CD4-positive, alpha-beta T cell treated with Interleukin-21 for 1 hour (primary cell): ENCODE results near the gene CLCA1.

Experiments
- DNase-seq: peaks from one replicate; pipeline ENCODE4 v3.0.0-alpha.2; 2020

CLCA1 gene

GRCh38 chr1:86466109-86466844, 2.5 kb upstream of the CLCA1 start:
- DNase-seq, result no peak

- DNase-seq, result no peak
These were observed 1.7 kb upstream of the CLCA1 start for GRCh38 chr1:86466986-86467385.

DNA sequence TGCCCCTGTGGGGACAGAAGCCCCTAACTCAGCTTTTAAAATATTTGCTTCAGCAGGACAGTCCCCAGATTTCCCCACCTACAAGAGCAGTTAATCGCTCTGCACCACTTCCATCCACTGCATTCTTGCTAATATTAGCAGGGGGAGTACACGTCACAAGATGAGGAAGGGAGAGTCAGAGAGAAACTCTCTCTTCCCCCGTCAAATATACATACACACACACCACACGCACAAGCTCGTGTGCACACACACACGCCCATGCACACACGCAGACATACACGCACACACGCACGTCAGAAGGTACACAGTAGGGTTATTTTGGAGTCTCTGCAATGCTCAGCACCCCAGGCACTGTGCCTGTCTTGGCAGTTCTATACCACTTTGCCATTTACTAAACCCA, 2.1 kb downstream of the CLCA1 start:
- DNase-seq, result no peak

GRCh38 chr1:86471291-86471690, 2.6 kb downstream of the CLCA1 start:
- no peak for DNase-seq

DNA sequence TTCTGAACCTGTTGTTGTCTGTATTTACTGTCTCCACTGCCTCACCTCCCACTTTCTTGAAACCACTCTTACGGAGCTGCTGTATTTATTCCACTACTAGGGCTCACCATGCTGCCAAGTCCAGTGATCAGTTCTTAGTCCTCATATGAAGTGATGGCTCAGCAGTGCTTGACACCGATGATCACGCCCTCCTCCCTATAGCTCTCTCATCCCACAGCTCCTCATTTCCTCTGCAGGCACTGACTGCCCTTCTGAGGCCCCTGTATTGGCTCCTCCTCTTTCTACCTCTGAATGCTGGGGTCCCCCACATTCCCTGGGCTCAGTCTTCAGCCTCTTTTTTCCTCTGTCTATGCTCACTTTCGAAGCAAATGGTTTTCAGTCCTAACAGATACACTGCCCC, 3.4 kb downstream of the CLCA1 start:
- DNase-seq, result no peak

- no peak for DNase-seq
These were observed 4.0 kb downstream of the CLCA1 start for GRCh38 chr1:86472767-86473166.

DNA sequence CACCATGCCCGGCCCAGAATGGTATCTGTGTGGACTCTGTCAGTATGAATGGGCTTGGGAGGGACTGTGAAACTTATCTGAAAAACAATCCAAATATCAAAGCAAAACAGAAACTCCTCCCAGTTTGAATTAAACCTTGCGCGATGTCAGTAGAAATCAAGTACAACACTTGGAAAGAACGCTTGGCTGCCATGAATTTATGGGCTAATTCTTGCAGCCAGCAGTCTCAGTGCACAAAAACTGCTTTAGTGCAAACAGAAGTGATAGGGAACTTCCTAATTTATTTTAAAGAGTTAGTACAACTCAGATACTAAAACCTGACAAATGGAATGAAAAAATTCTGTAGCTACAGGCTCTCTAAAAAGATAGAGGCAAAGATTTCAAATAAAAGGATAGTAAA, 8.5 kb downstream of the CLCA1 start:
- no peak for DNase-seq

DNA sequence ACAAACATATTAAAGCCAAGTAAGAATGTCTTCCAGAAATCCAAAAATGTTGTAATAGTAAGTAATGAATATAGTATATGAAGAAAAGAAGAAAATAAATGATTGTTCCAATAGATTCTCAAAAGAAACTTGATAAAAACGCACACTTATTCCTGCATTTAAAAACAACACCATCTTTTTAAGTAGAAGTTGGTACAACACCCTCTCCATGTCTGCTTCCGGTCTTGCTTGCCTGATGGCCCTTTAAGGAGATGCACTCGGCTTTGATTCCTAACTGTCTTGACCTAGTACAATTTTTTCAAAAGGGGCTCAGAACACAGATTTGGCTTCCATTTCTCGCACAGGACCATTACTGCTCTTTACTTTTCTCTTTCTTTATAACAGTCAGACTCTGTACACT, 9.0 kb downstream of the CLCA1 start:
- no peak for DNase-seq

GRCh38 chr1:86478416-86479156, 9.9 kb downstream of the CLCA1 start:
- no peak for DNase-seq

GRCh38 chr1:86481966-86482365, 13.2 kb downstream of the CLCA1 start:
- DNase-seq, result no peak

DNA sequence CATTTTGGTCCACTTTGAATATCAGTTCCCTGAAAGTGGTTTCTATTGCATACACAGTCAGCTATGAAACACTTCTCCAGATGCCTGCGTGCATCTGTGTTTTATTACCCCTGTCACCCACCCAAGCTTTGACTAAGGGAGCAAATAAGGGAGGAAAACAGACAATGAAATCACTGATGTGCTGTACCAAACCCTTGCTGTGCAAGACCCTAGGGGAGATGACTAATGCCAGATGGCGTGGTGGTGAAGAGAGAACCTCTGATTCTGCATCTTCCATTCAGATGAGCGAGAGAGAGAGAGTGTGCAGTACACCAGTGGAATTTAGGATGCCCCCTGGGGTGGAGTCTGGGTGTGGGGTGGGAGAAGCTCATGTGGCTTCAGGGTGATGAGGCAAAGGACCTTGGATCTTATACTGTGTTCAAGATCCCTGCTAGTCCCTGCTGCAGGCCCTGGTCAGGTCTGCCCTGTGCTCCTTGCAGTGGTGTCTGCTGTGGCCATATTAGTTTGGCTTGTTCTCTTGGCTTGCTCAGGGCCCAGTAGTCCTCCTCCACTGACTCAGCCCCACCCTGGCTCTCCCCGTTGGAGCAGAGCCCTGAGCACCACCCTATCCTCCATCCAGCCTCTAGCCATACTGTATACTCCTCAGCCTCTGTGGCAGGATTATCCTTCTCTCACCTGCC, 18.5 kb downstream of the CLCA1 start:
- no peak for DNase-seq

- DNase-seq, result no peak
These were observed 19.0 kb downstream of the CLCA1 start for GRCh38 chr1:86487811-86488141.

GRCh38 chr1:86489242-86489878, 20.6 kb downstream of the CLCA1 start:
- DNase-seq, result no peak

DNA sequence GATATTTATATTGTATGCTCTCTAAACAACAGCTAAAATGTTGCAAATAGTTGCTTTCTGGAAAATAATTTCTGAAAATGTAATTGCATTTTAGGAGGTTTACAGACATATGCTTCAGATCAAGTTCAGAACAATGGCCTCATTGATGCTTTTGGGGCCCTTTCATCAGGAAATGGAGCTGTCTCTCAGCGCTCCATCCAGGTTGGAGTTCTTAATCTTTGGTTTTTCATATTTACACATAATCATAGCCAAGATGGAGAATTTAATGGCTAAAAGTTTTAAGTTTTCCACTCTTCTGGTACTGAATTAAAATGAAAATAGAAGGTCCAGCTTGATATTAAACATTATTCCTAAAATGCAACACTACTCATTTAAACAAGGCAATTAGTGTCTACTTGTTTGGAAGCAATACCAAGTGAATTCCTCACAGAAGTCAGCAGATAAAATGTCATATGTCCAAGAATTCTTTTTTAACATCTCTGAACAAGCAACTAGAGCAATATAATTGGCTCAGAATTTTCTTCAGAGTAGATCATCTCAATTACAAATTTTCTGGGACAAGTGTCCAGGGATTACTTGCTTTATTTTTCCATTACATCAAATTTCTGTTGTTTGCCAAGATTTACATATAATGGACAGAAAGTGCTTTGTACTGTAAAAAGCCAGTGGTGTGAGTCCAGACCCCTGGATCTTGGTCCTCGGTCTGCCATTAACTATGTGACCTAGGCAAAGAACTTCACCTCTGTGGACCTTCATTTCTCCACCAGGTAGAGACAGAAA, 22.6 kb downstream of the CLCA1 start:
- DNase-seq, result no peak

GRCh38 chr1:86498281-86498680, 29.6 kb downstream of the CLCA1 start:
- no peak for DNase-seq

- peak; percentile 74 for DNase-seq
These were observed 31.4 kb downstream of the CLCA1 start for GRCh38 chr1:86499987-86500593.

DNA sequence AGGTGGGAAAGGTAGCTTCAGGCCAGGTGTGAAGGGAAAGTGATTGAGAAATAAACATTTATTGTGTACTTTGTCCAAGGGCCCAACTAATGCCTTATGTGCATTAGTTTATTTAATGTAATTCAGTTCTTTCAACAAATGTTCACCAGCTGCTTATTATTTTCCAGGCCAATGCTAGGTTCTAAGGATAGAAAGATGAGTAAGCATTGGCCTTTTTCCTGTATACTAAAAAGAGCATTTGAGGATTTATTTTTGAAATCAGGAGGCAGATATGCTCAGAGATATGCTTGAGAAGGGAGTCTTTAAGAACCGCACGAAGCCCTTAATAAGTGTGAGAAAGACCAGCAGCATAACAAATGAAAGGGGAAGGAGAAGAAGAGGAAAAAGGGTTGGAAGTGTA, 32.0 kb downstream of the CLCA1 start:
- no peak for DNase-seq

DNA sequence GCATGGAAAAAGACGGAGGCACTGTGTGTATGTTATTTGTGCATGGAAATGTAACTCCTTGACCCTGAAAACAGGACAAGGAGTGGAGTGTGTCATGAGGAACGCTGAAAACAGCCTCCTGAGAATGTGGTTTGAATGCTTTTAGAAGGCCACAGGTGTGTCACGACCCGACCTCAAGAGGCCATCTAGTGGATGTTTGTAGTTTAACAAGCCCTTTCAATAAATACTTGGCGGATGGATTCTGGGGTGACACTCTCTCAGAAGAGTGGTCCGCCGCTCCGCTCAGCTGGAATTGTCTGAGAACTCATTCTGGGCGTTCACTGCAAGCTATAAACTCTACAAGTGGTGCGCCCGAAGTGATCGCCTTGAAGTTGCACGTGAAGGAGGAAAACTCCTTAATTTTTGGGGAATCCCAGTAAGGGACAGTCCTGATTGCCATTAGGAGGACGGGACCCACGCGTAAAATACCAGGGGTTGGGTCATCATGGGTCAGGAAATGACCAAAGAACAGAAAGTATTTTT, 33.5 kb downstream of the CLCA1 start:
- peak; percentile 74 for DNase-seq

- peak; percentile 31 for DNase-seq
These were observed 34.1 kb downstream of the CLCA1 start for GRCh38 chr1:86502721-86503405.

GRCh38 chr1:86503406-86504136, 34.8 kb downstream of the CLCA1 start:
- no peak for DNase-seq

- DNase-seq, result no peak
These were observed 35.4 kb downstream of the CLCA1 start for GRCh38 chr1:86504137-86504479.
